Hematopoietic multipotent progenitor cell treated with erythropoietin and hydrocortisone succinate and interleukin-3 and kit ligand, for 8 days (in vitro differentiated cells): ENCODE measurements around the gene RIN3.

Experiments used
- DNase-seq: peaks from one replicate; pipeline ENCODE4 v3.0.0-alpha.2; 2015

RIN3 gene

GRCh38 chr14:92556863-92557543 is 43.4 kb downstream of the RIN3 start:
- no peak for DNase-seq

- DNase-seq, result no peak
These were observed 43.9 kb downstream of the RIN3 start for GRCh38 chr14:92557544-92557912.

- no peak for DNase-seq
These were observed 44.7 kb downstream of the RIN3 start for GRCh38 chr14:92558319-92558718.

GRCh38 chr14:92559486-92559885 is 45.9 kb downstream of the RIN3 start:
- DNase-seq, result no peak

- DNase-seq, result no peak
These were observed 46.7 kb downstream of the RIN3 start for GRCh38 chr14:92560106-92560865.

- DNase-seq, result no peak
These were observed 48.4 kb downstream of the RIN3 start for GRCh38 chr14:92561906-92562479.

- DNase-seq, result no peak
These were observed 49.8 kb downstream of the RIN3 start for GRCh38 chr14:92563359-92563758.

GRCh38 chr14:92563765-92564285 is 50.2 kb downstream of the RIN3 start:
- no peak for DNase-seq

- DNase-seq, result no peak
These were observed 50.9 kb downstream of the RIN3 start for GRCh38 chr14:92564344-92565039.

- no peak for DNase-seq
These were observed 51.6 kb downstream of the RIN3 start for GRCh38 chr14:92565040-92565717.

- no peak for DNase-seq
These were observed 52.1 kb downstream of the RIN3 start for GRCh38 chr14:92565718-92566115.

GRCh38 chr14:92567173-92567725 is 53.7 kb downstream of the RIN3 start:
- no peak for DNase-seq

- DNase-seq, result peak; percentile 94
These were observed 55.3 kb downstream of the RIN3 start for GRCh38 chr14:92568621-92569479.

GRCh38 chr14:92570674-92571262 is 57.2 kb downstream of the RIN3 start:
- DNase-seq, result no peak

- no peak for DNase-seq
These were observed 58.5 kb downstream of the RIN3 start for GRCh38 chr14:92572050-92572449.

- DNase-seq, result no peak
These were observed 60.3 kb downstream of the RIN3 start for GRCh38 chr14:92573761-92574498.

GRCh38 chr14:92575061-92575747 is 61.6 kb downstream of the RIN3 start:
- peak; percentile 78 for DNase-seq

GRCh38 chr14:92575748-92576303 is 62.2 kb downstream of the RIN3 start:
- DNase-seq, result no peak

- DNase-seq, result no peak
These were observed 63.8 kb downstream of the RIN3 start for GRCh38 chr14:92577321-92577742.
